ENCODE measurements around the gene ZMYND19. TPM values are rescaled to one million over a fixed set of nuclear protein-coding genes. Genes with fewer than 3 reads are reported as not detected.

Gene ZMYND19
- total RNA-seq, 2 experiments from 2014 or later, result 45.9 to 46.5 TPM

DNA sequence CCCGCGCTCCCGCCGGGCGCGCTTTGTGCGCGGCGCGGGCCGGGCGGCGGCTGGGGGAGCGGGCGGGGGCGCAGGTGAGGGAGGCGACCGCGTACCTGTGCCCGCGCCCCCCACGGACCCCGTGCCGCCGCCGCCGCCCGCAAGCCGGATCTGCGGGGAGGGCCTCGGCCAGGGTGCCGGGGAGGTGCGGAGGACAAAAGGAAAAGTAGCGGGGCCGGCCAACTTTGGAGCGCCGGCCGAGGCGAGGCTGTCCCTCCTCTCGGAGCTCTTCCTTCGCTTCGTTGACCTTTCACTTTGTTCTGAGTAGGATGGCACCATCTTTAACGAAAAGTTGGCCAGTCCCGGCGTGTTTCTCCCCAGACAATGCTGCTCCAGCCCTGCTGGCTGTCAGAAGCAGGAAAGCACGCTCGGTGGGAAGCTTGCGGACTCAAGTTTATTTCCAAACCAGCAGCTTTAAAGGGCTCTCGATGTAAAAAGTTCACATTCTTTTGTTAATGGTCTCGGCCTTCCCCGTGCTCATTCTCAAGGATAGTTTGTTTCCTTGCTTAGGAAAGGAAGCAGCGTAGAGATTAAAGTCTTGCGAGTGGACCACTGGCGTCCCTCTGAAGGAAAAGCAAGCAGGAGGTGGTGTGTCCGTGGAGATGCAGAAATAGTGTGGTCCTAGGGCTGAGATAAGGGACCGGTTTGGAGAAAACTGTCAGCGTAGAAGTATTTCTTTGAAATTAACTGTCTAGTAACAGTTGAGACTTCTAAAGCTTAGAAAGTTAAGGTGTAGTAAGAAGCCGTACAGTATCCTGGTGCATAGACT, 29.1 kb upstream of the ZMYND19 start:
- H3K27ac Mint-ChIP-seq, result peak overlapping the region; percentile 78
- DNase-seq (peak; percentile 52), ATAC-seq (peak; percentile 7)
- peak overlapping the region; percentile 82 for H3K4me3 Mint-ChIP-seq
- peaks cover 10% of the 10 kb centered on the region for H3K36me3 Mint-ChIP-seq (ENCODE audit: low read depth)
- TF ChIP-seq, protein P1, sequence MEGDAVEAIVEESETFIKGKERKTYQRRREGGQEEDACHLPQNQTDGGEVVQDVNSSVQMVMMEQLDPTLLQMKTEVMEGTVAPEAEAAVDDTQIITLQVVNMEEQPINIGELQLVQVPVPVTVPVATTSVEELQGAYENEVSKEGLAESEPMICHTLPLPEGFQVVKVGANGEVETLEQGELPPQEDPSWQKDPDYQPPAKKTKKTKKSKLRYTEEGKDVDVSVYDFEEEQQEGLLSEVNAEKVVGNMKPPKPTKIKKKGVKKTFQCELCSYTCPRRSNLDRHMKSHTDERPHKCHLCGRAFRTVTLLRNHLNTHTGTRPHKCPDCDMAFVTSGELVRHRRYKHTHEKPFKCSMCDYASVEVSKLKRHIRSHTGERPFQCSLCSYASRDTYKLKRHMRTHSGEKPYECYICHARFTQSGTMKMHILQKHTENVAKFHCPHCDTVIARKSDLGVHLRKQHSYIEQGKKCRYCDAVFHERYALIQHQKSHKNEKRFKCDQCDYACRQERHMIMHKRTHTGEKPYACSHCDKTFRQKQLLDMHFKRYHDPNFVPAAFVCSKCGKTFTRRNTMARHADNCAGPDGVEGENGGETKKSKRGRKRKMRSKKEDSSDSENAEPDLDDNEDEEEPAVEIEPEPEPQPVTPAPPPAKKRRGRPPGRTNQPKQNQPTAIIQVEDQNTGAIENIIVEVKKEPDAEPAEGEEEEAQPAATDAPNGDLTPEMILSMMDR (IDR thresholded peaks at IDR 0.05), result no peak
- ChIA-PET POLR2A (interaction anchor here (0.8 to 1.7 kb wide), 8 partner anchors 9 to 75 kb away, joined by 3 to 11 read pairs (median 4); no protein-coding TSS in a partner anchor), CTCF (interaction anchor here (0.8 to 1.7 kb wide), 5 partner anchors 8 to 51 kb away, joined by 3 to 6 read pairs (median 3); no protein-coding TSS in a partner anchor)
- peaks cover 41% of the 10 kb centered on the region for H3K4me1 Mint-ChIP-seq (ENCODE audit: low read depth)
- intact Hi-C loops (cut with micrococcal nuclease), result no loop called here
- no peaks in the 10 kb centered on the region for H3K27me3 Mint-ChIP-seq
- H3K9me3 Mint-ChIP-seq, result no peaks in the 10 kb centered on the region

DNA sequence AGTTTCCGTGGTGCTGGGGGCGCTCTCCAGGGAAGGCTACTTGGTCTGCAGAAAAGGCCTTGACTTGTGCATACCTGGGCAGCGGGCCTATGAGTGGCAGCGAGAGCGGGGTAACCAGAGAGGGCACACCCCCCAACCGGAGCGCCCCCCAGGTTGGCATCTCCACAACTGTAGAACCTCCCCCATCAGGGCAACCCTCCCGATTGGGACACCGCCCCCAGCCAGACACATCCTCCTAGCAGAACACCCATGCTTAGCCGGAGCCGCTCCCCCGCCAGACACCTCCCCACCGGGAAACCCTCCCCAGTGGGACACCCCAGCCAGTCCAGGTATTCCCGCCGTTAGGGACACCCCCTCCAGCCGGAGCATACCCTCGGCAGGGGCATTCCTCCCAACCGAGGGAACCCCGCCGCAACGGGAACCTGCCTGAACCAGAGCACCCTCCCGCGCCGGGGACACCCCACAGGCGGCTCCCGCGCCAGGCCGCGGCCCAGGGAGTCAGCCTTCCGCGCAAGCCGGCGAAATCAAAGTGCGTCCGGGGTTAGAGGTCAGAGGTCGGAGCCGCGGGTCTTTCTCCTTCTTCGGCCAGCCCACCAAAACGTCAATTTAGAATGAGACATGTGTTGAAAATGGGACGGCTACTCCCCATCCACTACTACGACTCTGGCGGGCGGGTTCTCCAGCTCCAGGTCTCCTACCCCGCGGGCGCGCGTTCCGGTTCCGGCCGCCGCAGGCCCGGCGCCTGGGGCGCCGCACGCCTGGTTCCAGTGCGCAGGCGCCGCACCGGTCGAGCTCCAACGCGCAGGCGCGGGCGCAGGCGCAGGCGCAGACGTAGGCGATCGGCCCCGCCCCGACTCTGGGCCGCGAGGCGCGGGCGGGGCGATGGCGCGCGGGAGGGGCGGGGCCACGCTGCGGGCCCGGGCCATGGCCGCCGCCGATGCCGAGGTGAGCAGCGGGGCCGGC, 28.1 kb upstream of the ZMYND19 start, which contains the start of gene EHMT1:
Gene EHMT1, plus strand, starts transcription at position 901 of the 963 bp plus-strand sequence. Its CDS starts 24 bp downstream, at position 925.
- ATAC-seq (peak; percentile 88), DNase-seq (peak; percentile 85)
- Mint-ChIP-seq H3K27me3 (no peaks in the 10 kb centered on the region), H3K27ac (peak within 1 kb of the TSS; percentile 95), H3K4me3 (peak within 1 kb of the TSS; percentile 87), H3K4me1 (ENCODE audit: low read depth) (peaks cover 38% of the 10 kb centered on the region), H3K36me3 (ENCODE audit: low read depth) (peaks cover 6% of the 10 kb centered on the region), H3K9me3 (no peaks in the 10 kb centered on the region)
- POLR2A ChIA-PET, result interaction anchor here (0.8 to 1.6 kb wide), 7 partner anchors 9 to 73 kb away, joined by 3 to 6 read pairs (median 4); no protein-coding TSS in a partner anchor
- TF ChIP-seq, protein P1 (IDR thresholded peaks at IDR 0.05), result no peak
- CTCF ChIA-PET, result interaction anchor here (0.8 to 1.7 kb wide), 3 partner anchors 9 to 52 kb away, joined by 3 to 6 read pairs (median 5); no protein-coding TSS in a partner anchor
- intact Hi-C loops (cut with micrococcal nuclease), result no loop called here

DNA sequence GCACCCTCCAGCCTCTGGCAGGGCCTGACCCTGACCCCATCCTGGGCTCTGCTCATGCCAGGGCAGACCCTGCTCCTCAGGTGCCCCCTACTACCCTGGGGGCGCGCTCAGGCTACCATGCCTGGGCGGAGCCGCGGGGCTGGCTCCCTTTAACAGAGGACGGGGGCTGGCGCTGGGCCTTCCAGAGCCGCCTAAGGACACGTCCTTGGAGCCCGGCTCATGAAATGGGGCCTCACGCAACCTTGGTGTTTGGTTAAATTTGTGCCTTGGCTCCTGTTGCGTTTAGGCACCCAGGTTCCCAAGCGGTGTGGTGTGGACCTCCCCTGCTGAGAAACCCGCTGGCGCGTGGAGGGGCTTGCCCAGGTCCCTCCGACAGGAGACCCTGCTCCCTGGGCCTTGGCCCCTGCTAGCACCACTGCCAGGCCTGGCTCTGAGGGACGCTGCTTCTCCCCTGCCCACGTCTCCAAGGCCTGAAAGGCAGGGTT, 25.1 kb upstream of the ZMYND19 start:
- peaks cover 6% of the 10 kb centered on the region for H3K36me3 Mint-ChIP-seq (ENCODE audit: low read depth)
- TF ChIP-seq, protein P1 (IDR thresholded peaks at IDR 0.05), result no peak

DNA sequence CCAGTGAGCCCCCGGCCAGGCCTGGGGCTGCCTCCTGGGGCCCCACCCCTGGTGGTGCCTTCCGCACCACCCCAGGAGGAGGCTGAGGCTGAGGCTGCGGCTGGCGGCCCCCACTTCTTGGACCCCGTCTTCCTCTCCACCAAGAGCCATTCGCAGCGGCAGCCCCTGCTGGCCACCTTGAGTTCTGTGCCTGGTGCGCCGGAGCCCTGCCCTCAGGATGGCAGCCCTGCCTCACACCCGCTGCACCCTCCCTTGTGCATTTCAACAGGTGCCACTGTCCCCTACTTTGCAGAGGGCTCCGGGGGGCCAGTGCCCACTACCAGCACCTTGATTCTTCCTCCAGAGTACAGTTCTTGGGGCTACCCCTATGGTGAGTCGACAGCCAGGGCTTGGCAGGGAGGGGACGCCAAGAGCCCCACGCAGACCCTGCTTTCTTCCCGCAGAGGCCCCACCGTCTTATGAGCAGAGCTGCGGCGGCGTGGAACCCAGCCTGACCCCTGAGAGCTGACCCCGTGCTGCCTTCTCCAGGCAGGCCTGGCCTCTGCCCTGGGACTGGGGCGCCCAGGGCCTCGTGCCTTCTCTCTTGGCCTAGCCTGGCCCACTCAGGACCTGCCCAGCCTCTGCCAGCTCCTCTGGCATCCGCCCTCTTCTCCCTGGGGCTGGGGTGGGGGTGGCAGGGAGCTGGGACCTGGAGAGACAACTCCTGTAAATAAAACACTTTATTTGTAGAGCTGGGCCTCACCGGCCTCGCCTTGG, 24.5 kb upstream of the ZMYND19 start:
- ChIA-PET POLR2A (no interaction called here), CTCF (no interaction called here)
- DNase-seq, result no peak
- H3K36me3 Mint-ChIP-seq (ENCODE audit: low read depth), result peaks cover 6% of the 10 kb centered on the region
- no peak overlapping the region for H3K4me3 Mint-ChIP-seq
- no peak overlapping the region for H3K27ac Mint-ChIP-seq
- peaks cover 22% of the 10 kb centered on the region for H3K4me1 Mint-ChIP-seq (ENCODE audit: low read depth)
- no peaks in the 10 kb centered on the region for H3K9me3 Mint-ChIP-seq
- ATAC-seq, result no peak
- intact Hi-C loops (cut with micrococcal nuclease), result no loop called here
- H3K27me3 Mint-ChIP-seq, result no peaks in the 10 kb centered on the region
- TF ChIP-seq, protein P1 (IDR thresholded peaks at IDR 0.05), result no peak

More for the DNA sequence above, 25.1 kb upstream of the ZMYND19 start:
- no peak overlapping the region for H3K4me3 Mint-ChIP-seq
- no peak overlapping the region for H3K27ac Mint-ChIP-seq
- peaks cover 28% of the 10 kb centered on the region for H3K4me1 Mint-ChIP-seq (ENCODE audit: low read depth)
- no peaks in the 10 kb centered on the region for H3K27me3 Mint-ChIP-seq
- intact Hi-C loops (cut with micrococcal nuclease), result no loop called here
- ChIA-PET POLR2A (no interaction called here), CTCF (no interaction called here)
- H3K9me3 Mint-ChIP-seq, result no peaks in the 10 kb centered on the region
- DNase-seq, result no peak
- ATAC-seq, result no peak

Data from activated CD8-positive, alpha-beta T cell treated with anti-CD3 and anti-CD28 coated beads for 36 hours (primary cell).